Posterior cingulate gyrus (tissue), 11 donors: ENCODE results near the gene CHST12.

Experiments used
- DNase-seq, 10 donors: peaks; one replicate each; pipeline versions ENCODE4 v3.0.0 to v3.0.0-alpha.2; 2020 to 2021; ENCODE audit warnings: mixed read lengths in 3 of 10
- intact Hi-C: fragments of 100-400 bp; cut with DNase I; formaldehyde crosslinking; loops from one replicate; pipeline ENCODE4 v1.15.1; 2023

CHST12 gene

DNA sequence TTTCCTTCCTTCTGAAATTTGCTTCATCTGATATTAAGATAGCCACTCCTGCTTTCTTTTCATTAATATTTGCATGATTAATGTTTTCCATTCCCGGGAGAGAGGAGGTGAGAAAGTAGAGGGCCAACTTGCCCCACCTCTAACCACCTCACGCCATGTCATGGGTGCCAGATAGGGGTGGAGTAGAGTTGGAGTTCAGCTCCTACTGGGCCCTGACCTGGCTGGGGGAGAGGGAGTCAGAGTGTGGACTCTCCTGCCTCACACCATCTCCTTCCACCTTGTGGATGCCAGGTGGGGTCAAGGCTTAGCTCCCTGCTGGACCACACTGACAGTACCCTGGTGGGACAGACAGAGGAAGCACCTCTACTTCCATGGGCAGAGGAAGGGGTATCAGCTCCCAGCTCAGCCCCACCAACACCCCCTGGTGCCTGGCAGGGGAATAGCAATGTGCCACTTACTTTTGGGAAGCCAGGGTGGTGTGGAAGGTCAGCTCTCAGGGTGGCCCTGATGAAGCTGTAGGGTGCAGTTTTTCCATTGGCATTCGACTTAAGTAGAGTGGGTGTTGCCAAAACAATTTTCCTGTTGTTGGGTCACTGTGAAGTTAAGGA lies 28.0 kb downstream of the CHST12 start:
- peak in 2 of 10 donors; percentile 14 to 51 for DNase-seq
- intact Hi-C loops: no loop called here

DNA sequence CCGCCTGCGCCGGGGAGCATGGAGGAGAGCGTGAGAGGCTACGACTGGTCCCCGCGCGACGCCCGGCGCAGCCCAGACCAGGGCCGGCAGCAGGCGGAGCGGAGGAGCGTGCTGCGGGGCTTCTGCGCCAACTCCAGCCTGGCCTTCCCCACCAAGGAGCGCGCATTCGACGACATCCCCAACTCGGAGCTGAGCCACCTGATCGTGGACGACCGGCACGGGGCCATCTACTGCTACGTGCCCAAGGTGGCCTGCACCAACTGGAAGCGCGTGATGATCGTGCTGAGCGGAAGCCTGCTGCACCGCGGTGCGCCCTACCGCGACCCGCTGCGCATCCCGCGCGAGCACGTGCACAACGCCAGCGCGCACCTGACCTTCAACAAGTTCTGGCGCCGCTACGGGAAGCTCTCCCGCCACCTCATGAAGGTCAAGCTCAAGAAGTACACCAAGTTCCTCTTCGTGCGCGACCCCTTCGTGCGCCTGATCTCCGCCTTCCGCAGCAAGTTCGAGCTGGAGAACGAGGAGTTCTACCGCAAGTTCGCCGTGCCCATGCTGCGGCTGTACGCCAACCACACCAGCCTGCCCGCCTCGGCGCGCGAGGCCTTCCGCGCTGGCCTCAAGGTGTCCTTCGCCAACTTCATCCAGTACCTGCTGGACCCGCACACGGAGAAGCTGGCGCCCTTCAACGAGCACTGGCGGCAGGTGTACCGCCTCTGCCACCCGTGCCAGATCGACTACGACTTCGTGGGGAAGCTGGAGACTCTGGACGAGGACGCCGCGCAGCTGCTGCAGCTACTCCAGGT lies 29.7 kb downstream of the CHST12 start:
- intact Hi-C loops: no loop called here
- DNase-seq: peak in 2 of 10 donors; percentile 67 to 82

DNA sequence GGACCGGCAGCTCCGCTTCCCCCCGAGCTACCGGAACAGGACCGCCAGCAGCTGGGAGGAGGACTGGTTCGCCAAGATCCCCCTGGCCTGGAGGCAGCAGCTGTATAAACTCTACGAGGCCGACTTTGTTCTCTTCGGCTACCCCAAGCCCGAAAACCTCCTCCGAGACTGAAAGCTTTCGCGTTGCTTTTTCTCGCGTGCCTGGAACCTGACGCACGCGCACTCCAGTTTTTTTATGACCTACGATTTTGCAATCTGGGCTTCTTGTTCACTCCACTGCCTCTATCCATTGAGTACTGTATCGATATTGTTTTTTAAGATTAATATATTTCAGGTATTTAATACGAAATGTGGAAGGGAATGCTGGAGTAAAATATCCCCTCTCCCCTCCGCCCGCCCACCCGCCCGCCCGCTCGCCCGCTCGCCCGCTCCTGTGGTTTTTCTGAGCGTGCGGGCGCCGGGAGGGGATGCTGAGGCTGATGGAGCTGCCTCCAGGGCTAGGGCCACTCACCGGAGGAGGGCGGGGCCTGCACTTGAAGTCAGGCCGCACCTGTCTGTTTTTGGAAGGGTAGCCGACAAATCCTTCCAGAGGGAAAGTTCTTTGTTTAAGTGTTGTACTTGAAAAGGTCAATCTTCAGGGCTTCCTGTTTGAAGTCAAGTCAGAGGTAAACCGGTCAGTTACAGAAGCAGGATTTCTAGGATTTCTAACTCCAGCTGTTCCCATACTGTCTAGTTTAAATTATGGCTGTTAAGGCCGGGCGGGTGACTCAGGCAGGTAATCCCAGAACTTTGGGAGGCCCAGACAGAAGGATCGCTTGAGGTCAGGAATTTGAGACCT lies 30.5 kb downstream of the CHST12 start:
- intact Hi-C loops: no loop called here
- DNase-seq: peak in 2 of 10 donors; percentile 31 to 61

DNA sequence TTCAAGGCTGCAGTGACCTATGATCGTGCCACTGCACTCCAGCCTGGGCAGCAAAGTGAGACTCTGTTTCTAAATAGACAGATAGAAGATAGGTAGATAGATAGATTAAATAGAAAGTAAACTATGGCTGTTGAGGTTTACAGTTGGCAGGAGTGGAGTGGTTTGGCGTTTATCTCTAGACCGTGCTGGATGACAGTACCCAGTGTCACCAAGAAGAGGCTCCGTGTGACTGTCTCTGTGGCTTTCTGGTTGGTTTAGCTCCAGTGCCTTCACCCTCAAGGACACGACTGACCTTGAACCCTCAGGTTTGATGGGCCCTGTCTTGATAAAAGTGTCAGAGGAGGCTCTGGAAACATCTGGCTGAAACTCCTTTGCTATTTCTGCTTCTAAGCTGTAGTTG lies 31.7 kb downstream of the CHST12 start:
- no peak for DNase-seq
- intact Hi-C loops: no loop called here

DNA sequence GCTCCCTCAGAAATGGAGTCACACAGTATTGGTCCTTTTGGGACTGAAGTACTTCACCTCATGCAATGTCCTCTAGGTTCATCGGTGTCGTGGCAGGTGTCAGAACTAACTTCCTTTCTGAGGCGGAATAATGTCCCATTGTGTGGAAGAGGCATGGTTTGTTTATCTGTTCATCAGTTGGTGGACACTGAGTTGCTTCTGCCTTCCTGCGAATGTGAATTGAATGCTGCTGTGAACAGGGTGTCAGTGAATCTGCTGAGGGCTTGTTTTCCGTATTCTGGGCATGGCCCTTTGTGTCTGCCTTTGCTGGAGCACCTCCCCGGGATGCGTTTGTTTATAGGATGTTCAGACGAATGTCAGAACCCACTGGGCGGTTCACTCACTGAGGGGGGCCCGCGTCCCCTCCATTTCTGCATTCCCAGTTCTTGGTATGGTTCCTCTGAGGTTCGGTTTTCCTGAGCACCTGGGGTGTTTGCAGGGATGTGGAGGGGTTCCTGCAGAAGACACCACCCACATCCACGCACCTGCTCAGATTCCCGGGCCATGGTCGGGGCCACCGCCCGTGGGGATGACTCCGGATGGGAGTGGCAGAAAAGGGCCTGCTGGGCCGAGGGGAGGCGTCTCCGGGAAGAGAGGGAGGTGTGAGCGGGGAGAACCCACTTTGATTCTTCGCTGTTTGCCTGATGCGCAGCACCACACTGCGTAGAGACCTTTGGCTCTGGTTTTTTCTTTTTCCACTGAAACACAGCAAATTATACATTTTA lies 33.1 kb downstream of the CHST12 start:
- peak in 2 of 10 donors; percentile 53 to 82 for DNase-seq
- intact Hi-C loops: no loop called here

DNA sequence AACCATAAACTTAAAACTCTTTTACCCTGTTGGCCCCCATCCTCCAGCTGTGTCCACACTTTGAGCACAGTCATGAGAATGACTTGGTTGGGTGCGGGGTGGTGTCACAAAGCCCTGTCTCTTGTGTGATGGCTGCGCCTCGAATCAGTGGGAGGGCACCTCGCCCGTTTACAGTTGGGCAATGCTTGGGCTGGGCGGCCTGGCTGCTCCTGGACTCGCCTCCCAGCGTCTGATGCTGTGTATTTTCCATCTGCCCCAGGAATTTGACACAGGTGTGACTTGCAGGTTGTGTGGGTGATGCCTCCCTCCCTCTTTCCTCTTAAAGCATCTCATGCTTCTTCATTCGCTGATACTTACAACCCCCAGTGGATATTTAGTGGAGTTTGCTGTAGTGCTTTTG lies 33.7 kb downstream of the CHST12 start:
- DNase-seq: peak in 2 of 10 donors; percentile 51 to 64
- intact Hi-C loops: no loop called here

DNA sequence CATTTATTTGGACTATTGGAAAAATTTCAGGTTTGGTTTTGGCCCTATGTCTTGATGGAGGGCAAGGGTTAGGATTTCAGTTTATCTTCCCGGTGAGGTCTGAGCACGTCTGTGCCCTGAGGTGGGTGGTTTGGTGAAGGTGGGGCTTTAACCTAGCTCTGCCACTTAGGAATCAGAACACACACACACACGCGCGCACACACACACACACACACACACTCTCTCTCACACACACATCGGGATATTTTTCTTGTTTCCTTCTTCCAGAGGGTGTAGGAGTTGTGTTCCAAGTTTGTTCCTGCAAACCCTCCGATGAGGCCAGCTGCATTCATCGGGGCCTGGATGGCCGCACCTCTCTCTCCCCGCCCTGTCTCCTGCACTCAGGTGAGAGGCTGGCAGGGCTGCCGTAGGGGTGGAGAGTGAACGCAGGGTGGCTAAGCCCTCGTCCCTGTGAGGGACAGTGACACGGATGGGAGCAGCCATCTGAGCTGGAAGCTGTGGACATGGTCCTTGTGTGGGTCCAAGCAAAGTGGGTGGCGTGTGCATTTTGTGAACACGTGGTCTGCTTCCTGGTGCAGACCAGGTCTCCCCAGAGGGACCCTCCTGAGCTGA lies 34.2 kb downstream of the CHST12 start:
- intact Hi-C loops: no loop called here

DNA sequence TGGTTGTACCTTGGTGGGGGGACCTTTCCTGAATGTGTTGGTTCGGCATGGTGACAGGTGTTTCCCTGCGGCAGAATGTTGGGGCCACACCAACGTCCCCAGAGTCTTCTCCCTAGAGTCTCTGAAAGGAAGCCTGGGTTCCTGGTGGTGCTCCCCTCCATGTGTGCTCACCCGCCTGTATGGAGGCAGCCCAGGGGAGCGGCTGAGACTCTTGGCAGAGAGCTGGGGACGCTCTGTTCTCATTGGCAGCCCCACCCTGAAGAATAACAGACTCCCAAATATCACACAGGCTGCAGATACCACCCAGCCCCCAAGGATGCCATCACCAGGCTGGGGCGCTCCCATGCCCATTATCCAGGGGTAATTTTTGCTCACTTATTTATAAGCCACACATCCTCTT lies 34.8 kb downstream of the CHST12 start:
- intact Hi-C loops: no loop called here
- DNase-seq: peak in 2 of 10 donors; percentile 43 to 48

More for the DNA sequence above, 34.2 kb downstream of the CHST12 start:
- peak in 2 of 10 donors; percentile 44 to 69 for DNase-seq

DNA sequence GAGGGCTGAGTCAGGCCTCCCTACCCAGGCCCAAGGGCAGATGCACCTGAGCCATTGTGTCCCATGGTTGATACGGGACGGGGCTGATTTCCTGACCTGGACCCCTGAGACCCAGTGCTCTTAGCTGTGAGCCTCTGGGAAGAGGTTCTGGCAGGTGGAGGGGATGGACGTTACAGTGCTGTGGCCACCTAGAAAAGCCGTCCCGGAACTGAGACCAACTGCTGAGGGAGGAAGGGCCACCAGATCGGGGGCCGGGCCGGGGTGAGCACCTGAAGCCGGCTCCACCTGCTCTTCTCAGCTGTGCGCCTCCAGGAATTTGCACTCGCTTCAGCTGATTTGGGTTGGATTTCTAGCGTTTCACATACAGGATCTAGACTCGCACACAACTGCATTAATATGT lies 35.4 kb downstream of the CHST12 start:
- DNase-seq: peak in 2 of 10 donors; percentile 17 to 75
- intact Hi-C loops: no loop called here

DNA sequence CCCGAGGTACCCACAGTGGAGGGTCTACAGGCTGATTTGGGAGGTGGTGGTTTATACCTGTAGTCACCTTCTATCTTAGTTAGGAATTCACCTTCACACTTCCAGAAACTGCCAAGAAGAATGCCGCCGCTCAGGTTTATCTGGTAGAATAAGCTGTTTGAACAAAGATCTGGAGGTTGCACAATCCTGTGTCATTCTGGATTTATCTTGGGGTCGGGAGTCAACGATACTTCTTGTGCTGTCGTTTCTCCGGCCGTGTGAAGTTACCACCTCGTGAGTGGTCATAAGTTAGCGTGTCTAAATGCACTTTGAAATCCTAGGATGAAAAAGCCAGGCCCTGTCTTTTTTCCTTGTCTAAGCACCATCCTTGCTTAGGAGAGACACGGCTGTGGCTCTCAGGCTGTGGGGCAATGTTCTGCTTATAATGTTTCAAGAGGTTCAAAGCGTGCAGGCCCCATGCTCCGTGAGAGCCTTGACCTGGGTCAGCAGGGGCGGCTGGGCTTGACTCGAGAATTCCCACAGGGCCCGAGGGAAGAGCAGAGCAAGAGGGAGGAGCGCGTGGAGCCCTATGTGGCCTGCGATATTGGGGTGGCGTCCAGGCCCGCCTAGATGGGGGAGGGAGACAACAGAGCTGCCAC lies 37.3 kb downstream of the CHST12 start:
- intact Hi-C loops: loop anchor here (1.0 to 10.0 kb wide), 2 partner anchors 21 to 244 kb away; partner anchors contain the start of gene AMZ1
- DNase-seq: peak in 2 of 10 donors; percentile 35 to 57

DNA sequence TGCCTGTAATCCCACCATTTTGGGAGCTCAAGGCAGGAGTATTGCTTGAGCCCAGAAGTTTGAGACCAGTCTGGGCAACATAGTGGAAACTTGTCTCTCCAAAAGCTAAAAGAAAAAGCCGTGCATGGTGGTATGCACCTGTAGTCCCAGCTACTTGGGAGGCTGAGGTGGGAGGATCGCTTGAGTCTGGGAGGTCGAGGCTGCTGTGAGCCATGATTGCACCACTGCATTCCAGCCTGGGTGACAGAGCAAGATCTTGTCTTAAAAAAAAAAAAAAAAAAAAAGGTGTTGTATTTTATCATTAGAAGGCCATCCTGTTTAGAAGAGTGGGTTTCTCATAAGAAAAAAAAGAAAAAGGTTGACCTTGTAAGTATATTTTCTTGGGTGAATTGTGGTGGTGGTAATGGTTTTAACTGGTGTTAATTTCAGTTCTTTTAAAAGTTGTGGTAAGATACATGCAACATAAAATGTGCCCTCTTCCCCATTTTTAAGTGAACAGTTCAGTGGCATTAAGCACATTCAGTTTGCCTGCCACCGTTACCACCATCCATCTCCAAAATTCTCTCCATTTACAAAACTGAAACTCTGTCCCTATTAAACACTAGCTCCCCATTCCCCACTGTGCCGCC lies 38.1 kb downstream of the CHST12 start:
- peak in 1 of 10 donors; percentile 11 for DNase-seq
- intact Hi-C loops: loop anchor here (1.0 to 10.0 kb wide), 2 partner anchors 22 to 243 kb away; partner anchors contain the start of gene AMZ1

DNA sequence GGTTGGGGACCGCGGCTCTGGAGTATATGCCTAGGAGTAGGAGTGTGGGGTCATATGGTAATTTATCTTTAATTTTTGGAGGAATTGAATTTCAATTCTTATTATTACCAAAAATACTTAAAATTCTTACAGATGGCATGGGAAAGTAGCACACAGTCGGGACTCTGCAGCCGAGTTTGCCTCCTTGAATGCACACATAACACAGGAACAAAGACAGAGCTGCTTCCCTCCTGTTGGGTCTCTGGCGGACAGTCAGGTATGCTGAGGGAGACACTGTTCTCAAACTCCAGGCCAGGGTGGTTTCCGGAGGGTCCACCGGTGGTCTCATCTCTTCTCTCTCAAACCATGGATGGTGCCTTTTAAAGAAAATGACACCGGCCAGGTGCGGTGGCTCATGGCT lies 40.1 kb downstream of the CHST12 start:
- intact Hi-C loops: loop anchor here (10.0 kb wide), 1 partner anchor 241 kb away; the partner anchor contains the start of gene AMZ1
- DNase-seq: no peak

DNA sequence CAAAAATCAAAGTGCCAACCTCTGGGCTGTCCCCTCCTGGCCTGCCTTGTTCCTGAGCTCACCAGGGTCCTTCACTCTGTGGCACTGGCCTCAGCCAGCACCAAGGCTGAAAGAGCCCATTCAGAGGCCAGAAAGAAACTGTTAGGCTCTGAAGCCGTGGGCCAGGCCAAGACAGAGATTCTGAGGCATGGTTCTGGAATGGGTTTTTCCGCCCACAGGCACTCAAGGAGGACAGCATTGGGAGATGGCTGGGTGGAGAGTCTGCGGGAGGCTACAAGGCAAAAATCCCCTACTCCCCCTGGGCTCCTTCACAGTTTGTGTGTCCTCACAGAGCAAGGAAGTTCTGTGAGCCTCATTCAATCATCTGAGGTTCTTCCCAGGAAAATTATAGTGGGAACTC lies 41.1 kb downstream of the CHST12 start:
- peak in 3 of 10 donors; percentile 23 to 28 (median 27) for DNase-seq
- intact Hi-C loops: loop anchor here (10.0 kb wide), 1 partner anchor 240 kb away; the partner anchor contains the start of gene AMZ1

DNA sequence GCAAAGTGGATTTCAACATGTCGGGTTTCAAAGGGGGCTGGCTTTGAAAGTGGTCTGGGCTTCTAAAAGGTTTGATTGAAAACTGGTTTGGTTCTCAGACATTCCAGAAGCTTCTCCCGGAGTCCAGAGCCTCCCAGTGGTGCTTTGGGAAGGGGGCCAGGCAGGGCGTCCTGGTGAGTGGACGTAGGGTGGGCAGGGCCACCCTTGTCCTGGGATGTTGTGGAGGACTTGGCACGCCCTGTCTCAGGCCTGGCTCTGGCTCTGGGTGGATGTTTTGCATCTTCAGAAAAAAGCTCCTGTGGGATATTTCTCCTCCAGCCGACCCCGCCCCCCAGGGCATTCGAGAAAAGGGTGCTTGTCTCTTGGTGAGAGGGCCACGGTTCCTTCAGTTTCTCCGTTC lies 41.6 kb downstream of the CHST12 start:
- DNase-seq: no peak
- intact Hi-C loops: loop anchor here (10.0 kb wide), 1 partner anchor 240 kb away; the partner anchor contains the start of gene AMZ1

DNA sequence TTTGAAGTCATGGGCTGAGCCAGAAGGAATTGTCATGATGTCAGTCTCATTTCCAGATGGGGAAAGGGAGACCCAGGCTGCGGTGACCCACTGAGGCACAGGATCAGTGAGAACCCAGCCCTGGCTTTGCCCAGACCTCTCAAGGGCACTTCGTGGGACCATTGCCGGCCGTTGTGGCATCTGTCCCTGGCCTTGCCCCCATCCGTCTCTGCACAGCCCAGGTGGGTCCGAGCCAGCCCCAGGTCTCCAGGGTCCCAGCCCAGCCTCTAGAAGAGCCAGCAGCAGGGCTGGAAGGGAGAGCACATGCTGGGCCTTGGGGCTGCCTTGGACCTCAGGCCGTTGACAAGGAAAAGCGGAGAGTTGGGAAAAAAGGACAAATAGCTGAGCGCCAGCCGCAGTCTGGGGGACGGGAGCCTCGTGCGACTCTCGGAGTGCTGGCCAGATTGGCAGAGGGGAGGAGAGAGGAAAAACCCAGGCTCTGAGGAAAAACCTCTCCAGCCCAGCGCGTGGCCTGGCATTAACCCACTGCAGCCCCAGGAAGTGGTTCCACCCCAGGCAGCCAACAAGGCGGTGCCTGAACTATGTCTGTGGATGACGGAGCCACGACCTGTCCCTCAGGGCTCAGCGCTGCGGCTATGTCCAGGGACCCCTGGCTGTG lies 42.6 kb downstream of the CHST12 start:
- peak in 3 of 10 donors; percentile 42 to 88 (median 45) for DNase-seq
- intact Hi-C loops: loop anchor here (10.0 kb wide), 1 partner anchor 239 kb away; the partner anchor contains the start of gene AMZ1

DNA sequence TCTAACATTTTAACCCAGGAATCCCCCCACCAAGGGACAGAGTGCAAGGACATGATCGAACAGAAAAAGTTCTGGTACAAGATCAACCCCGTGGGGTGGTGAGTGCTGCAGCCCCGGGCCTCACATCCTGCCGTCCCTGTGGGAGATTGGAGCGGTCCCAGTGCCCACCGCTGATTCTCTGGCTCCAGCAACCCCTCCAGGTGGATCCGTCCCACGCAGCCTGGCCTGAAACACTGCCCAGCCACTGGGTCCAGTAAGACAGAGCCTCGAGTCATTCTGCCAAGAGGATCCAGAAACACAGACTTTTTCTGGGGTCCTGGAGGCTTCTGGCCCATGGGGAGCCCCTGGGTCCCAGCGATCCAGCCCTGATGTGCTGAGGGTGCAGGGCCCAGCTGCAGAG lies 43.3 kb downstream of the CHST12 start:
- no peak for DNase-seq

DNA sequence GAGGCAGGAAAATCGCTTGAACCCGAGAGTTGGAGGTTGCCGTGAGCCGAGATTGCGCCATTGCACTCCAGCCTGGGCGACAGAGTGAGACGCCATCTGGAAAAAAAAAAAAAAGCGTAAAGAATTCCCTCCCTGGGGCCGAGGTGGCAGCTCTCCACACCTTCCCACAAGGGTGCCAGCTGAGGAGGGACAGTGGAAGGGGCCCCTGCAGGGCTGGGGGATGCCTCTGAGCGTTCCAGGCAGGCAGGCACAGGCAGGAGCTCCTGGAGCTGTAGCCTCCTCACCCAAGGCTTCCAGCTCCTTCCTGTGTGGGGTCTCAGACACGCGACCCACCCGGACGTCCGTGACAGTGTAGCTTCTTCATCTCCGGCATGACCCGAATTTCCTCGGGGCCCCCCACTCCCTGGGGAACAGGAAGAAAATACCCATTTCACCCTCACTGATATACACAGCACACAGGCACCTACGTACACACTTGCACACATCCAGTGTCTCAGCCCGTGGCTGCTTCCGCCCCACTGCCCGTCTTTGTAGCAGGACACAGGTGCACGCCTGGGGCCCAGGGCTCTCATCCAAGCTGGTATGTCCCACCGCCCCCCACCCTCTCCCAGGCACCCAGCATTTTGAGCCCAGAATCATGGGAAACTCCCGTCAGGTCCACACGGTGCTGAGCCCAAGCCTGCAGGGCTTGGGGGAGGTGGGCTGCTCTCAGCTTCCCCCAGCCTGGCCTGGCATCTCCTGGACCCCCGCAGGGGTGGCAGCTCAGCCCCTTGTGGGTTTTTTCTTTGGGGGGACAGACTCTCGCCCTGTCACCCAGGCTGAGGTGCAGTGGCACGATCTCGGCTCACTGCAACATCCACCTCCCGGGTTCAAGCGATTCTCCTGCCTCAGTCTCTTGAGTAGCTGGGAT lies 47.0 kb downstream of the CHST12 start:
- DNase-seq: peak in 1 of 10 donors; percentile 73
- intact Hi-C loops: no loop called here

More for the DNA sequence above, 43.3 kb downstream of the CHST12 start:
- intact Hi-C loops: loop anchor here (10.0 kb wide), 1 partner anchor 238 kb away; the partner anchor contains the start of gene AMZ1
